Ovary (tissue), 9 donors: Measurements from ENCODE around the gene KCNS1. TPM values are rescaled to one million over a fixed set of nuclear protein-coding genes. Genes with fewer than 3 reads are reported as not detected.

Source experiments
- DNase-seq, 5 donors: peaks; one replicate each; pipeline ENCODE4 v3.0.0-alpha.2; 2019 to 2020
- H3K27ac ChIP-seq, 2 donors: fragments of 200-600 bp; one replicate each; pipeline versions ENCODE4 v1.5.1 to v1.8.0; 2019 to 2022
- H3K27me3 ChIP-seq: fragments of 200-600 bp; one replicate; pipeline ENCODE4 v1.8.0; 2022
- H3K36me3 ChIP-seq: fragments of 200-600 bp; sonication (generic); one replicate; pipeline ENCODE4 v1.5.1; 2019
- H3K4me1 ChIP-seq: one replicate; pipeline ENCODE4 v1.8.1; 2013; ENCODE audit warnings: mild to moderate bottlenecking, moderate library complexity; ENCODE audit not compliant: insufficient read depth
- H3K4me3 ChIP-seq: fragments of 200-600 bp; sonication (generic); one replicate; pipeline ENCODE4 v1.5.1; 2017
- H3K9me3 ChIP-seq, 2 donors: fragments of 200-600 bp in 1 of 2; sonication (generic) in 1 of 2; one replicate each; pipeline versions ENCODE4 v1.5.1 to v1.8.1; 2013 to 2019; ENCODE audit warnings: mild to moderate bottlenecking in 1 of 2, moderate library complexity in 1 of 2
- EP300 ChIP-seq: sonication (generic); formaldehyde crosslinking; IDR thresholded peaks from one replicate; pipeline ENCODE4 v1.6.1; 2017; ENCODE audit warnings: antibody characterized with exemption
- POLR2A ChIP-seq: fragments of 450-650 bp; IDR thresholded peaks from one replicate; pipeline ENCODE4 v1.6.1; 2017; ENCODE audit warnings: antibody characterized with exemption, mild to moderate bottlenecking, moderate library complexity
- WGBS, 3 donors: extraction: QIAGEN DNeasy Blood & Tissue Kit in 1 of 3; methylation state at CpG; one replicate each; pipeline versions ENCODE4 v1.1.5 to v1.1.7; 2013 to 2017; 5-methylcytosine and 5-hydroxymethylcytosine counted together
- intact Hi-C, 4 donors: fragments of 100-400 bp; cut with DNase I; formaldehyde crosslinking; loops; one replicate each; pipeline versions ENCODE4 v1.11.0 to v1.15.1; 2022 to 2023
- polyA plus RNA-seq, 2 donors: library from polyadenylated mRNA; stranded (reverse); fragments of 200-250 nt in 1 of 2; fragments of 350-450 nt in 1 of 2; fragmentation: Illumina TruSeq in 1 of 2; extraction: RNeasy Lipid Tissue Mini Kit (QIAGEN cat#74804) in 1 of 2; gene quantifications; one replicate each; pipeline ENCODE4 v1.2.3, GENCODE V29; 2013 to 2014
- total RNA-seq, 7 donors: library from RNA; depleted of rRNA in 2 of 7; stranded (reverse); fragments of >200 nt in 2 of 7; fragmentation: NEBNext Ultra II Directional in 3 of 7; extraction: Animal tissue kit (Norgen Biotek cat#: 25700) in 3 of 7; gene quantifications; one replicate each; pipeline versions ENCODE4 v1.1.0 to v1.2.4, GENCODE V29; 2016 to 2023
- TF ChIP-seq, protein P1 (sequence below), 3 donors: fragments of 450-650 bp in 2 of 3; fragments of 200-600 bp in 1 of 3; IDR thresholded peaks; one replicate each; pipeline versions ENCODE4 v1.5.1 to v1.8.0; 2016 to 2022; ENCODE audit warnings: antibody characterized with exemption in 3 of 3, mild to moderate bottlenecking in 1 of 3
- donor health status: DM: no; HTN: no; CAD: no; lungs with moderate emphysema.
- donor health status: DM: no; HTN: no; CAD: no.
- donor health status: Bipolar disorder and iron deficiency.
- donor health status: DM: yes; HTN: yes; CAD: no.
- donor health status: DM: no; HTN: no; CAD: no.
- donor health status: DM: yes; HTN: yes; CAD: no.

The KCNS1 gene
- total and polyA plus RNA-seq, 9 donors: 0.02 to 0.80 TPM; not detected in 7

DNA sequence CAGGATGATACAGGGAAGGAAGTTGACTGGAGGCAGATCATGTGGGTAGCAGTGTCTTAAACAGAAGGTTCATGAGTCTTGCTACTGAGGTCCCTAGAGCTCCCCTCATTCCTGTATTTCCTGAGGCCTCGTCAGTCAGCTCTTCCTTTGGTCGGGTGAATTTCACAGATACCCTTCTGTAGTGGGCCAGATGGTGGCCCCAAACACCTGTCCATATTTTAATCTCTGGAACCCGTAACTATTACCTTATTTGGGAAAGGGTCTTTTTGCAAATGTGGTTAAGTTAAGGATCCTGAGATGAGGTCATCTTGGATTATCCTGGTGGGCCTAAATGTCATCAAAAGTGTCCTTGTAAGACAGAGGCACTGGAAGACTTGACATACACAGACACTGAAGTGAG, 9.6 kb downstream of the KCNS1 start:
- intact Hi-C loops: loop anchor here in 3 of 4 donors (10.0 kb wide), 1 partner anchor 77 kb away; no protein-coding TSS in a partner anchor
- TF ChIP-seq POLR2A: no peak
- Histone ChIP-seq H3K36me3 (no peaks in the 10 kb centered on the region), H3K27me3 (no peaks in the 10 kb centered on the region), H3K4me3 (no peak overlapping the region), H3K4me1 (no peaks in the 10 kb centered on the region), H3K27ac (no peak overlapping the region), H3K9me3 (no peaks in the 10 kb centered on the region)
- 82 to 91% (median 88%) methylated on average over 3 of the region's 3 CpGs for WGBS, 3 donors
- DNase-seq: no peak

DNA sequence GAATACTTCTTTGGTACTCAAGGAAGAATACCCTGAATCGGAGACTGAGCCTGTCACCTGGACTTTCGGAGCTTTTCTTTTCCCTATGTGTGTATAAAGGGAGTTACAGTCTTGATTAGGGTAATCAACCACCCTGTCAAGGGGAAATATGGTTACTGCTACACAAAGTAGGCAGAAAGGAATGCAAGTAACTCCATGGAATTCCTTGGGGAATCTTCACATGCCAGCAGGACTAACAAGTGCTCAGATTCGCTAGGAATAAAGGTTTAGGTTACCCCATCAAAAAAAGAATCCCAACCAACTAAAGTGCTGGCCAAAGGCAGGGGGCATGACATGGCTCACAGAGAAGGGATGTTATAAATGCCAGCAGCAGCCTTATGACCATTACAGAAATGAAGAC, 10.4 kb downstream of the KCNS1 start:
- H3K27me3 ChIP-seq: no peaks in the 10 kb centered on the region
- 83 to 89% (median 85%) methylated on average over 3 of the region's 3 CpGs for WGBS, 3 donors
- intact Hi-C loops: loop anchor here in 3 of 4 donors (10.0 kb wide), 1 partner anchor 76 kb away; no protein-coding TSS in a partner anchor
- no peak overlapping the region for H3K4me3 ChIP-seq
- no peaks in the 10 kb centered on the region for H3K4me1 ChIP-seq
- no peak for DNase-seq
- H3K36me3 ChIP-seq: no peaks in the 10 kb centered on the region
- no peak overlapping the region for H3K27ac ChIP-seq
- TF ChIP-seq, protein P1, sequence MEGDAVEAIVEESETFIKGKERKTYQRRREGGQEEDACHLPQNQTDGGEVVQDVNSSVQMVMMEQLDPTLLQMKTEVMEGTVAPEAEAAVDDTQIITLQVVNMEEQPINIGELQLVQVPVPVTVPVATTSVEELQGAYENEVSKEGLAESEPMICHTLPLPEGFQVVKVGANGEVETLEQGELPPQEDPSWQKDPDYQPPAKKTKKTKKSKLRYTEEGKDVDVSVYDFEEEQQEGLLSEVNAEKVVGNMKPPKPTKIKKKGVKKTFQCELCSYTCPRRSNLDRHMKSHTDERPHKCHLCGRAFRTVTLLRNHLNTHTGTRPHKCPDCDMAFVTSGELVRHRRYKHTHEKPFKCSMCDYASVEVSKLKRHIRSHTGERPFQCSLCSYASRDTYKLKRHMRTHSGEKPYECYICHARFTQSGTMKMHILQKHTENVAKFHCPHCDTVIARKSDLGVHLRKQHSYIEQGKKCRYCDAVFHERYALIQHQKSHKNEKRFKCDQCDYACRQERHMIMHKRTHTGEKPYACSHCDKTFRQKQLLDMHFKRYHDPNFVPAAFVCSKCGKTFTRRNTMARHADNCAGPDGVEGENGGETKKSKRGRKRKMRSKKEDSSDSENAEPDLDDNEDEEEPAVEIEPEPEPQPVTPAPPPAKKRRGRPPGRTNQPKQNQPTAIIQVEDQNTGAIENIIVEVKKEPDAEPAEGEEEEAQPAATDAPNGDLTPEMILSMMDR (IDR thresholded peaks at IDR 0.05): no peak
- TF ChIP-seq POLR2A: no peak
- no peak for TF ChIP-seq EP300
- H3K9me3 ChIP-seq: no peaks in the 10 kb centered on the region

DNA sequence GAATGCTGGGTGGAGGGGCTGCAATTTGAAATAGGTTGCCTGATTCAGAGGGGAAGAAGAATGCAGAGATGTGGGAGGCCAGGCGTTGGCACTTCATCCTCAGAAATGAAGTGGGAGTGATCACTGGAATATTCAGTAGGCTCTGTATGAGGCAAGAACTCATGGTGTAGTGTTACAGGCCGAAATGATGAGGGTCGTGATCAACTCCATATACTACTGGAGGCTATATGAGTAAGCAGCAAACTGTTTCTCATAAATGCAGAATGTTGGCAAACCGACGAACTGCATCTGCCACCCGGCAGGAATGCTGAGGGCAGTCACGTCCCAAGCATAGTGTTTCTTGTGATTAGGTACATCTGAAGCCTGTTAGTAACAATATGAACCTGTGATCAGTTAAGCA, 12.7 kb downstream of the KCNS1 start:
- no peaks in the 10 kb centered on the region for H3K4me1 ChIP-seq
- WGBS, 3 donors: 54 to 68% (median 66%) methylated on average over 7 of the region's 7 CpGs
- no peak overlapping the region for H3K27ac ChIP-seq
- H3K36me3 ChIP-seq: no peaks in the 10 kb centered on the region
- intact Hi-C loops: no loop called here
- TF ChIP-seq EP300 (no peak), POLR2A (no peak)
- TF ChIP-seq, protein P1 (IDR thresholded peaks at IDR 0.05): no peak
- no peak for DNase-seq
- no peaks in the 10 kb centered on the region for H3K27me3 ChIP-seq
- H3K9me3 ChIP-seq: no peaks in the 10 kb centered on the region
- H3K4me3 ChIP-seq: no peak overlapping the region

DNA sequence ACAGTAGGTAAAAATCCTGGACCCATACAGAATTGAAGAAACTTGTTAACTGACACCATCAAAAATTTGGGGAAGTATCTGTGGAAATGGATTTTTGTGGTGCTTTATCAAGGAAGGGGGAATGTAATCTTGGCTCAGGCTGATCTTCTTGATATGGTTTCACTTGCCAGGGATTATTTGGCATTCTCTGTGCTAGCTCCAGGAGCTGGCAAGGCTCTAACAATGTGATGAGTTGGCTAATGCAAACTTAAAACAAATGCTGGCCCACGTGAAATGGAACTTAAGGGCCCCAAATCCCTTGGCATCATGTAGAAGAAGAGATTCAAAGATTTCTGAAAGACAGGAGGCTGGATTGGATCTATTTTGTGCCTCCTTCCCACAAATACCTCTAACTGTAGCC, 13.1 kb downstream of the KCNS1 start:
- intact Hi-C loops: no loop called here
- WGBS, 3 donors: 36 to 54% (median 50%) methylated on average over 1 of the region's 1 CpG
- no peak overlapping the region for H3K27ac ChIP-seq
- H3K36me3 ChIP-seq: no peaks in the 10 kb centered on the region
- H3K4me3 ChIP-seq: no peak overlapping the region
- no peaks in the 10 kb centered on the region for H3K9me3 ChIP-seq
- no peaks in the 10 kb centered on the region for H3K27me3 ChIP-seq
- H3K4me1 ChIP-seq: no peaks in the 10 kb centered on the region
- TF ChIP-seq, protein P1 (IDR thresholded peaks at IDR 0.05): no peak
- no peak for TF ChIP-seq POLR2A
- TF ChIP-seq EP300: no peak
- DNase-seq: no peak

DNA sequence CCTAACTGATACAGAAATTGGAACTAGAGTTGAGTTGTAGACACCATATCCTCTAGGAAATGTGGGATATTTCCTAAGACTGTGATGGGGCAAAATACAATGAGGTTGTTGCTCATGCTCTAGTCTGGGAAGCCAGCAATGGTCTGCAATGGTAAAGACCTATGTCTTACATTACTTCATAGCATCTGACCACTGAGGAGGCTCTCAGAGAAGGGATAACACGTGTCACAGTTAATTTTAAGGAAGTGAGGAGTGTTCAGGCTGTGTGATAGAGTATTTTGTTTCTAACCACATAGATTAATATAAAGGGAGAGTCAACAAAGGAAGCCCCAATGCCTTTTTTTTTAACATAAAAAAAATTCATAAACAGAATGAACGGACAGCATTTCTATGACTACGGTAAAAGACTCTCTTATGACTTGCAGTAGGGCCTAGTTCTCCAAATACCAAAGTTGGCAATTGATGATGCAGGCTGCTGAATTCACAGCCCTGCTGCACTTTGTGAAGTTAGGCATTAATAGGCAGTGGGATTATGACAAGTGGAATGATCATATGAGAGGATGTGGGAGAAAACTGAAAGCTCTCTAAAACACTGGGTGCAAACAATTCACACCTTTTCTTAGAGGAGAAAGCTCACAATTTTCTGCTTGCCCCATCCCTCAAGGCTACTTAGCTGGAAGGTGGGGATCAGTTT, 13.7 kb downstream of the KCNS1 start:
- Histone ChIP-seq H3K27me3 (no peaks in the 10 kb centered on the region), H3K27ac (no peak overlapping the region), H3K4me1 (no peaks in the 10 kb centered on the region), H3K36me3 (no peaks in the 10 kb centered on the region), H3K4me3 (no peak overlapping the region), H3K9me3 (no peaks in the 10 kb centered on the region)
- 88 to 90% (median 89%) methylated on average over 3 of the region's 3 CpGs for WGBS, 3 donors
- intact Hi-C loops: no loop called here
- TF ChIP-seq, protein P1 (IDR thresholded peaks at IDR 0.05): no peak
- TF ChIP-seq POLR2A (no peak), EP300 (no peak)
- DNase-seq: no peak
